Tibial artery (tissue), 4 donors: Measurements from ENCODE around the gene ATP6V1G3.

ENCODE experiments used
- DNase-seq, 2 donors: peaks; one replicate each; pipeline ENCODE4 v3.0.0-alpha.2; 2019
- H3K27ac ChIP-seq, 2 donors: fragments of 200-600 bp; sonication (generic) in 1 of 2; 1 replicate in 1 of 2; 2 replicates in 1 of 2; pipeline ENCODE4 v1.5.1; 2018 to 2019; ENCODE audit warnings: mild to moderate bottlenecking in 1 of 2
- H3K27me3 ChIP-seq, 2 donors: fragments of 200-600 bp; sonication (generic) in 1 of 2; one replicate each; pipeline versions ENCODE4 v1.5.1 to v1.6.0; 2016 to 2019
- H3K36me3 ChIP-seq, 3 donors: fragments of 200-600 bp; sonication (generic) in 2 of 3; one replicate each; pipeline ENCODE4 v1.5.1; 2016 to 2019; ENCODE audit warnings: mild to moderate bottlenecking in 2 of 3
- H3K4me1 ChIP-seq, 4 donors: fragments of 200-600 bp; sonication (generic) in 2 of 4; 1 replicate in 3 of 4; 2 replicates in 1 of 4; pipeline ENCODE4 v1.5.1; 2016 to 2019
- H3K4me3 ChIP-seq, 2 donors: fragments of 200-600 bp; sonication (generic) in 1 of 2; 1 replicate in 1 of 2; 2 replicates in 1 of 2; pipeline ENCODE4 v1.5.1; 2018 to 2019; ENCODE audit warnings: mild to moderate bottlenecking in 2 of 2
- H3K9me3 ChIP-seq, 3 donors: fragments of 200-600 bp; sonication (generic) in 1 of 3; one replicate each; pipeline ENCODE4 v1.5.1; 2016 to 2019
- intact Hi-C: fragments of 100-400 bp; cut with DNase I; formaldehyde crosslinking; loops from one replicate; pipeline ENCODE4 v1.15.0; 2023; ENCODE audit warnings: low total_unique reads
- TF ChIP-seq, protein P1 (sequence below), 2 experiments: fragments of 200-600 bp in 1 of 2; fragments of 450-650 bp in 1 of 2; IDR thresholded peaks; one replicate each; pipeline ENCODE4 v1.5.1; 2017 to 2019; ENCODE audit warnings: antibody characterized with exemption in 2 of 2, mild to moderate bottlenecking in 1 of 2, moderate library complexity in 1 of 2

Gene ATP6V1G3

DNA sequence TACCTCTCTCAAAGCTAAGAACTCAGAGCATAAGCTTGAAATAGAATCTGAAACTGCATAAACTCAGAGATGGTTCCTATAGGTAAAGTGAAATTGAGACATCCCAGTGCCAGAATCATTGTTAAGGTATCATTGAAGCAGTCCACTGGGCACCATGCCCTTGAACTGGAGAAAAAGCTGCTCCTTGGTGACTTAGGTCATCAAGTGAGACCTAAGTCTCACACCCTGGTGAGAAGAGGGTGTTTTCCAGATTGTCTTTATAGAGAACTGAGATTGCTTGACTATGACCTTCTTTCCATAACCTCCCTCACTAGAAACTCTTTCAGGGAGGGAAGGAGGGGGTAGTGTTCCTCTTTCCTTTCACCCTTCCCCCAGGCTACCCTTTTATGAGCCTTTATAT is 9.4 kb upstream of the ATP6V1G3 start:
- no peak overlapping the region for H3K27ac ChIP-seq
- TF ChIP-seq, protein P1, sequence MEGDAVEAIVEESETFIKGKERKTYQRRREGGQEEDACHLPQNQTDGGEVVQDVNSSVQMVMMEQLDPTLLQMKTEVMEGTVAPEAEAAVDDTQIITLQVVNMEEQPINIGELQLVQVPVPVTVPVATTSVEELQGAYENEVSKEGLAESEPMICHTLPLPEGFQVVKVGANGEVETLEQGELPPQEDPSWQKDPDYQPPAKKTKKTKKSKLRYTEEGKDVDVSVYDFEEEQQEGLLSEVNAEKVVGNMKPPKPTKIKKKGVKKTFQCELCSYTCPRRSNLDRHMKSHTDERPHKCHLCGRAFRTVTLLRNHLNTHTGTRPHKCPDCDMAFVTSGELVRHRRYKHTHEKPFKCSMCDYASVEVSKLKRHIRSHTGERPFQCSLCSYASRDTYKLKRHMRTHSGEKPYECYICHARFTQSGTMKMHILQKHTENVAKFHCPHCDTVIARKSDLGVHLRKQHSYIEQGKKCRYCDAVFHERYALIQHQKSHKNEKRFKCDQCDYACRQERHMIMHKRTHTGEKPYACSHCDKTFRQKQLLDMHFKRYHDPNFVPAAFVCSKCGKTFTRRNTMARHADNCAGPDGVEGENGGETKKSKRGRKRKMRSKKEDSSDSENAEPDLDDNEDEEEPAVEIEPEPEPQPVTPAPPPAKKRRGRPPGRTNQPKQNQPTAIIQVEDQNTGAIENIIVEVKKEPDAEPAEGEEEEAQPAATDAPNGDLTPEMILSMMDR (IDR thresholded peaks at IDR 0.05), result no peak
- no peaks in the 10 kb centered on the region for H3K4me1 ChIP-seq
- no peak for DNase-seq
- H3K9me3 ChIP-seq, result no peaks in the 10 kb centered on the region
- intact Hi-C loops, result no loop called here
- no peak overlapping the region for H3K4me3 ChIP-seq
- H3K36me3 ChIP-seq, result no peaks in the 10 kb centered on the region
- H3K27me3 ChIP-seq, result no peaks in the 10 kb centered on the region

DNA sequence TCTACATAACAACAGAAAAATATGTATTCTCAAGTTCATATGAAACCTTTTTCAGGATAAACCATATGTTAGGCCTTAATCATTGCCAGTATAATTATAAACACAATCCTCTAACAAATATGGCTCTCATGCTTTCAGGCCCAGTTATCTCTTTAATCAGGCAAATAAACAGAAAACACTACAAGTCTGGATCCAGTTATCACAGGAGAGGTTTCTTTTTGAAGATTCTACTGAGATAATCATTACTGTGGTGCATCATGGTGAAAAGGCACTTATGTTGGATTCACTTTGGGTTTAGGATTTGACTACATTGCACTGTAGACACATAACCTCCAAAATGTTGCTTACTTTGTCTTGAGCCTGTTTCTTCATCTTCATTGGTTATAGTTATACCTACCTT is 8.4 kb upstream of the ATP6V1G3 start:
- Histone ChIP-seq H3K9me3 (no peaks in the 10 kb centered on the region), H3K27ac (no peak overlapping the region), H3K4me1 (no peaks in the 10 kb centered on the region), H3K36me3 (no peaks in the 10 kb centered on the region), H3K4me3 (no peak overlapping the region), H3K27me3 (no peaks in the 10 kb centered on the region)
- no peak for DNase-seq
- intact Hi-C loops, result no loop called here
- TF ChIP-seq, protein P1 (IDR thresholded peaks at IDR 0.05), result no peak

DNA sequence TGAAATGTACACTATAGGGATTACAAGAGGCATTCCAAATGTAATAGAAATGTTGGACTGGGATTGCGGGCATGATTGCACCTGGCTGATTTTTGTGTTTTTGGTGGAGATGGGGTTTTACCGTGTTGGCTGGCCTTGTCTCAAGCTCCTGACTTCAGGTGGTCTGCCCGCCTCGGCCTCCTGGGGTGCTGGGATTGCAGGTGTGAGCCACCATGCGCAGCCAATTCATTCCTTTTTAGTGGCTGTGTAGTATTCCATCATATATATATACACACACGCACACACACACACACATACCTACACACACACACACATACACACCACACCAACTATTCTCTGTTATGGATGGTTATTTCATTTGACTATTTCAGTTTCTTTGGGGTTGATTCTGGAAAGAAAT is 4.7 kb upstream of the ATP6V1G3 start:
- Histone ChIP-seq H3K36me3 (no peaks in the 10 kb centered on the region), H3K9me3 (no peaks in the 10 kb centered on the region), H3K4me3 (no peak overlapping the region), H3K27ac (no peak overlapping the region), H3K27me3 (no peaks in the 10 kb centered on the region), H3K4me1 (no peaks in the 10 kb centered on the region)
- intact Hi-C loops, result no loop called here
- TF ChIP-seq, protein P1 (IDR thresholded peaks at IDR 0.05), result no peak
- no peak for DNase-seq

DNA sequence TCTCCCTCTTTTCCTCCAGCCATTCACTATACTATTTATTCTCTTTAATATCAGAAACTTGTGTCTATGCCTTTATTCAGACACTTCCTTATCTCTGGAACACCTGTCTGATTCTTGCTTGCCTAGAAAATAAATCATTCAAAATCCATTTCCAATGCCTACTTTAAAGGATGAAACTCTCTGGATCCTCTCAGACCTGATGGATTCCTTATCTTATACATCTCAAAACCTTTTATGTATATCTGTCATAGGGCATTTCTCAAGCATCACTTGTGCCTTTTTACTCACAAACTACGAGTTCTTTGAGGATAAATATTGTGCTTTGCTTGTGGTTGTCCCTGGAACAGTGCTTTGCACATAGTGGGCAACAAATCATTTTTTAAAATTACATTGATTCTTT is 3.8 kb upstream of the ATP6V1G3 start:
- TF ChIP-seq, protein P1 (IDR thresholded peaks at IDR 0.05), result no peak
- no peaks in the 10 kb centered on the region for H3K27me3 ChIP-seq
- H3K4me1 ChIP-seq, result no peaks in the 10 kb centered on the region
- no peaks in the 10 kb centered on the region for H3K36me3 ChIP-seq
- H3K27ac ChIP-seq, result no peak overlapping the region
- no peaks in the 10 kb centered on the region for H3K9me3 ChIP-seq
- intact Hi-C loops, result no loop called here
- H3K4me3 ChIP-seq, result no peak overlapping the region
- no peak for DNase-seq

DNA sequence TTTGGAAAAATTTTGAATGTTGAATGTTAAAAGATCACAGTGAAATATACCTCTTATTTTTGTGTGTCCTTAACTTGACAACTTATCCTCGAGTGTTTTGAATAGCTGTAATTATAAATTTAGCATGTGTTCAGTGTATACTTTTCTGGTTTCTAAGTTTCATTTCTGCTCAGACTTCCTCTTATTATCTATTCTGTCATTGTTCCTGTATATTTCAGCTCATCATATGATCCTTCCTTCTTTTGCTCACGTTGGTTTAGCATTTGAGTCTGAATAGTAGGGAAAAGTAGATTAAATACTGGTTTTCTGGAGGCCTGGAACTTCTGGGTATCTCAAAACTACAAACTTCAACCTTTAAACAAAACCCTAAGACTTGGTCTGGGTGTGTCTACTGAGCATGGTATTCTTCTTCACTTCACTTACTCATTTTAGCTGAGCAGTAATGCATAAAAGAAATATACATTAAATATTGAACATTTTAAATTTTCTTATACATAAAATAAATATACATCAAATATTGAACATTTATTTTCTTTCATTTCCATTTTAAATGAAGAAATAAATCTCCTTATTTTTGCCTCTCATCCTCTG is 3.3 kb upstream of the ATP6V1G3 start:
- H3K27ac ChIP-seq, result no peak overlapping the region
- intact Hi-C loops, result no loop called here
- H3K9me3 ChIP-seq, result no peaks in the 10 kb centered on the region
- H3K4me1 ChIP-seq, result no peaks in the 10 kb centered on the region
- no peaks in the 10 kb centered on the region for H3K27me3 ChIP-seq
- TF ChIP-seq, protein P1 (IDR thresholded peaks at IDR 0.05), result no peak
- DNase-seq, result no peak
- H3K4me3 ChIP-seq, result no peak overlapping the region
- no peaks in the 10 kb centered on the region for H3K36me3 ChIP-seq

DNA sequence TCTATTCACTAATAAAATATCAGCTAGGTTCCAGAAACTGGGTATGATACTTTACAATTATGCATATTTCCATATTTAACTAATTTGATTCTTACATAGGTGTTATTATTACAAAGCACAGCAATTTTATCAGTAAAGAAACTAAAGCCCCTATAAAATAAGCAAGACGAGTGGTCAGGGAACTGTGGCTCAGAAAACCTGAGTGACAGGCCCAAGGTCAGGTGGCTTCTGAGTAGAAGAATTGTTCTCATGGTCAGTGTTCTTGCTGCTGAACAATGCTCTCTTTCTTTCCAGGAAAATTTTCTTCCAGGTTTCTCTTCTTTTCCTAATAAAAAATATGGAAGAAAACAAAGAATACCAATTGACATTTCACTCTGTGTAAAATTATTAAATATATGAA is 2.2 kb upstream of the ATP6V1G3 start:
- no peaks in the 10 kb centered on the region for H3K27me3 ChIP-seq
- TF ChIP-seq, protein P1 (IDR thresholded peaks at IDR 0.05), result no peak
- no peak overlapping the region for H3K4me3 ChIP-seq
- H3K27ac ChIP-seq, result no peak overlapping the region
- no peaks in the 10 kb centered on the region for H3K9me3 ChIP-seq
- intact Hi-C loops, result no loop called here
- no peak for DNase-seq
- H3K36me3 ChIP-seq, result no peaks in the 10 kb centered on the region
- H3K4me1 ChIP-seq, result no peaks in the 10 kb centered on the region
